PC-3 (cell line): ENCODE results near the gene DHRS1. TPM values are rescaled to one million over a fixed set of nuclear protein-coding genes. Genes with fewer than 3 reads are reported as not detected.

Experiments used
- ATAC-seq: fragments of 200-7000 bp; cut with Tn5 transposase; 2 replicates; pipeline ENCODE4 v1.9.1; 2020; ENCODE audit warnings: mild to moderate bottlenecking, moderate library complexity
- BruUV-seq: library from RNA; stranded (reverse); fragments of 400-500 nt; replicated peaks from 2 replicates; lab custom pipeline; 2021; lab: Mats Ljungman, UMichigan
- CTCF ChIA-PET: fragments of 300-600 bp; sonication (Branson Sonifier 250); formaldehyde crosslinking; loops from one replicate; lab custom pipeline; 2022; ENCODE audit warnings: antibody characterized with exemption; lab: Charles Lee
- POLR2A ChIA-PET: fragments of 300-600 bp; sonication (Branson Sonifier 250); formaldehyde crosslinking; loops from one replicate; lab custom pipeline; 2022; ENCODE audit warnings: antibody characterized with exemption; ENCODE audit not compliant: unreplicated experiment; lab: Charles Lee
- DNase-seq: peaks from one replicate; pipeline ENCODE4 v3.0.0-alpha.2; 2015
- H2AFZ ChIP-seq: fragments of 300-600 bp; sonication (generic); 2 replicates; pipeline ENCODE4 v1.6.0; 2016; ENCODE audit warnings: antibody characterized with exemption, low read length
- H3F3A ChIP-seq: fragments of 300-600 bp; sonication (generic); one replicate; pipeline ENCODE4 v1.6.0; 2017; ENCODE audit warnings: antibody characterized with exemption, low read length, control low read depth, mild to moderate bottlenecking; ENCODE audit not compliant: unreplicated experiment
- H3K27ac ChIP-seq: fragments of 300-600 bp; sonication (generic); 2 replicates; pipeline ENCODE4 v1.5.1; 2016; ENCODE audit warnings: mild to moderate bottlenecking, low read length
- H3K27me3 ChIP-seq: fragments of 300-600 bp; sonication (generic); 2 replicates; pipeline ENCODE4 v1.6.1; 2016; ENCODE audit warnings: low read length, mixed read lengths
- H3K36me3 ChIP-seq: fragments of 300-600 bp; sonication (generic); 2 replicates; pipeline ENCODE4 v1.6.1; 2016; ENCODE audit warnings: low read depth, mixed run types, low read length, mixed read lengths
- H3K4me1 ChIP-seq: fragments of 300-600 bp; sonication (generic); 2 replicates; pipeline ENCODE4 v1.5.1; 2016; ENCODE audit warnings: low read length; ENCODE audit not compliant: insufficient read depth
- H3K4me2 ChIP-seq: fragments of 300-600 bp; sonication (generic); 2 replicates; pipeline ENCODE4 v1.6.0; 2016; ENCODE audit warnings: low read length
- H3K4me3 ChIP-seq: fragments of 300-600 bp; sonication (generic); 2 replicates; pipeline ENCODE4 v1.5.1; 2016; ENCODE audit warnings: mild to moderate bottlenecking, low read length, mixed read lengths
- H3K79me2 ChIP-seq: fragments of 300-600 bp; sonication (generic); 2 replicates; pipeline ENCODE4 v1.6.1; 2017; ENCODE audit warnings: low read length, mixed read lengths
- H3K9ac ChIP-seq: fragments of 300-600 bp; sonication (generic); 2 replicates; pipeline ENCODE4 v1.6.0; 2016; ENCODE audit warnings: mild to moderate bottlenecking, low read length
- H3K9me2 ChIP-seq: fragments of 300-600 bp; sonication (generic); replicated peaks from 2 replicates; pipeline ENCODE4 v1.6.1; 2016; ENCODE audit warnings: mixed run types, low read length, mixed read lengths
- H3K9me3 ChIP-seq: fragments of 300-600 bp; sonication (generic); 2 replicates; pipeline ENCODE4 v1.6.1; 2016; ENCODE audit warnings: low read length, mixed read lengths
- H4K20me1 ChIP-seq: fragments of 300-600 bp; sonication (generic); 2 replicates; pipeline ENCODE4 v1.6.1; 2016; ENCODE audit warnings: low read length, mixed read lengths
- EZH2 ChIP-seq: fragments of 300-600 bp; sonication (generic); IDR thresholded peaks from one replicate; pipeline ENCODE4 v1.6.1; 2017; ENCODE audit warnings: antibody characterized with exemption, mild to moderate bottlenecking, low read length; ENCODE audit not compliant: unreplicated experiment
- EZH2phosphoT487 ChIP-seq: fragments of 300-600 bp; sonication (generic); IDR thresholded peaks from 2 replicates; pipeline ENCODE4 v1.6.1; 2018; ENCODE audit warnings: mild to moderate bottlenecking, antibody characterized with exemption, low read length, borderline replicate concordance
- intact Hi-C: fragments of 100-400 bp; cut with micrococcal nuclease; formaldehyde crosslinking; loops from 2 replicates; pipeline ENCODE4 v1.9.0; 2023
- total RNA-seq: library from RNA; depleted of rRNA; stranded (reverse); fragments of >200 nt; gene quantifications from 2 replicates; pipeline ENCODE4 v1.2.3, GENCODE V29; 2014
- TF ChIP-seq, protein P1 (sequence below): fragments of 300-600 bp; sonication (generic); conservative IDR thresholded peaks from 2 replicates; pipeline ENCODE4 v1.5.1; 2017; ENCODE audit warnings: antibody characterized with exemption, low read depth, mild to moderate bottlenecking, low read length

DHRS1 gene
- total RNA-seq, 1 experiment from 2014 or later, result 15.9 TPM

DNA sequence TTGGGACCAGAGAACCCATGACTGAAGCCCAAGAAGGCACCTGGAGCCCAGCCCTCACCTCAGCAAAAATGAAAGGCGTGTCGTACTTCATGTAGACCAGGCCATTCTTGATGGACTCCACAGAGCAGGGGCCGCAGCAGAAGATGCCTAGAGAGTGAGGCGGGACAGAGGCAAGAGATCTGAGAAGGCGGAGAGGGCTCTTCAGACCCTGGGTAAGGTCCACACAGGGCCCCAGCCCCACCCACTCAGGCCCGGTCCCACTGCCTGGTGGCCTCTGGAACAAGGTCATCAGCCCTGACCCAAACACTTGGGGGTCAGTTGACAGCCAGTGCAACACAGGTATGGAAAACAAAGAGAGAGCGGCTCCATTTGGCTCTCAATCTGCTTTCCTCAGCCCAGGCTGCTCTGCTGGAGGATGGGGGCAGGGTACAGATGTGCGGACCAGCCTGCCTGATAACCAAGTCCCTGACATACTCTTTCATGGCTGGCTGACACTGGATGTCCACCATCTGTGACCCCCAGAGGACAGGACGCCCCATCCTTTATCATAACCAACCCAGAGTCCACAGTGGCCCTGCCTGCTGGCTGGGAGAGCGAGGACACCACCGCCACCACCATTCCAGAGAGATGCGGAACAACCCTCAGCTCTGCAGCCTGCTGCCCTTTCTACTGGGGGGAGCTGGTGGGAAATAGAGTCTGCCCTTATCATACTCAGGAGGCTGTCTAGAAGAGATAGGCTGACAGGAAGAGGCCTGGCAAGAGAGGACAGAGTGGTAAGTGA is 43.5 kb downstream of the DHRS1 start:
- Histone ChIP-seq H3K4me1 (peaks cover 18% of the 10 kb centered on the region; the same call in 1 of the 2 replicates), H3K4me3 (no peak overlapping the region), H3K36me3 (no peaks in the 10 kb centered on the region), H3K9me3 (no peaks in the 10 kb centered on the region), H3K4me2 (no peak overlapping the region), H4K20me1 (no peaks in the 10 kb centered on the region), H3K79me2 (no peaks in the 10 kb centered on the region), H2AFZ (no peak overlapping the region), H3K9ac (no peak overlapping the region), H3K9me2 (no peaks in the 10 kb centered on the region), H3K27me3 (no peaks in the 10 kb centered on the region), H3K27ac (no peak overlapping the region), H3F3A (no peaks in the 10 kb centered on the region)
- intact Hi-C loops, result no loop called here
- ChIA-PET CTCF (no interaction called here), POLR2A (no interaction called here)
- ATAC-seq, result no peak
- TF ChIP-seq EZH2, result no peak
- TF ChIP-seq, protein P1, sequence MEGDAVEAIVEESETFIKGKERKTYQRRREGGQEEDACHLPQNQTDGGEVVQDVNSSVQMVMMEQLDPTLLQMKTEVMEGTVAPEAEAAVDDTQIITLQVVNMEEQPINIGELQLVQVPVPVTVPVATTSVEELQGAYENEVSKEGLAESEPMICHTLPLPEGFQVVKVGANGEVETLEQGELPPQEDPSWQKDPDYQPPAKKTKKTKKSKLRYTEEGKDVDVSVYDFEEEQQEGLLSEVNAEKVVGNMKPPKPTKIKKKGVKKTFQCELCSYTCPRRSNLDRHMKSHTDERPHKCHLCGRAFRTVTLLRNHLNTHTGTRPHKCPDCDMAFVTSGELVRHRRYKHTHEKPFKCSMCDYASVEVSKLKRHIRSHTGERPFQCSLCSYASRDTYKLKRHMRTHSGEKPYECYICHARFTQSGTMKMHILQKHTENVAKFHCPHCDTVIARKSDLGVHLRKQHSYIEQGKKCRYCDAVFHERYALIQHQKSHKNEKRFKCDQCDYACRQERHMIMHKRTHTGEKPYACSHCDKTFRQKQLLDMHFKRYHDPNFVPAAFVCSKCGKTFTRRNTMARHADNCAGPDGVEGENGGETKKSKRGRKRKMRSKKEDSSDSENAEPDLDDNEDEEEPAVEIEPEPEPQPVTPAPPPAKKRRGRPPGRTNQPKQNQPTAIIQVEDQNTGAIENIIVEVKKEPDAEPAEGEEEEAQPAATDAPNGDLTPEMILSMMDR, result no peak
- TF ChIP-seq EZH2phosphoT487, result no peak
- BruUV-seq, result no TSS peak
- DNase-seq, result no peak

DNA sequence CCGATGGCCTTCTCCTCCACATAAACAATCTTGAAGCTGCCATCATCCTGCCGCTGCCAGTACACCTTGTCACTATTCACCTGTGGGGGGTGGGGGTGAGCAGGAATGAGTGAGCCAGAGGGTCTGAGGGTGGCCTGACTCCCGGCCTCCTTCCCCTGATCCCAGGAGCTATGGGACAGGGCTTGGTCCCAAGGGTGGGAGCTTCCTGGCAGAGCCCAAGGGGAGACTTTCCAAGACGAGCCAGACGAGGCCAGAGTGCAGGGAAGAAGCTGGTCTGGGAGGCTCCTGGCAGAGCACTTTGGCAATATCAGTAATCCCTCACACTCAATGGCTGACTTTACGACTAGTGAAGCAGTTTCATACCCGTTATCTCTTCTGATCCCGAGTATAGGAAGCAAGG is 44.1 kb downstream of the DHRS1 start:
- ChIA-PET CTCF (no interaction called here), POLR2A (no interaction called here)
- TF ChIP-seq EZH2phosphoT487, result no peak
- TF ChIP-seq, protein P1, result no peak
- TF ChIP-seq EZH2, result no peak
- no peak for ATAC-seq
- Histone ChIP-seq H3K4me2 (no peak overlapping the region), H3K79me2 (no peaks in the 10 kb centered on the region), H3K36me3 (no peaks in the 10 kb centered on the region), H3K9me2 (no peaks in the 10 kb centered on the region), H3K9me3 (no peaks in the 10 kb centered on the region), H3K4me1 (peaks cover 18% of the 10 kb centered on the region; the same call in 1 of the 2 replicates), H3K27me3 (no peaks in the 10 kb centered on the region), H2AFZ (no peak overlapping the region), H3K4me3 (no peak overlapping the region), H4K20me1 (no peaks in the 10 kb centered on the region), H3K9ac (no peak overlapping the region), H3F3A (no peaks in the 10 kb centered on the region), H3K27ac (no peak overlapping the region)
- BruUV-seq, result no TSS peak
- no peak for DNase-seq
- intact Hi-C loops, result no loop called here

DNA sequence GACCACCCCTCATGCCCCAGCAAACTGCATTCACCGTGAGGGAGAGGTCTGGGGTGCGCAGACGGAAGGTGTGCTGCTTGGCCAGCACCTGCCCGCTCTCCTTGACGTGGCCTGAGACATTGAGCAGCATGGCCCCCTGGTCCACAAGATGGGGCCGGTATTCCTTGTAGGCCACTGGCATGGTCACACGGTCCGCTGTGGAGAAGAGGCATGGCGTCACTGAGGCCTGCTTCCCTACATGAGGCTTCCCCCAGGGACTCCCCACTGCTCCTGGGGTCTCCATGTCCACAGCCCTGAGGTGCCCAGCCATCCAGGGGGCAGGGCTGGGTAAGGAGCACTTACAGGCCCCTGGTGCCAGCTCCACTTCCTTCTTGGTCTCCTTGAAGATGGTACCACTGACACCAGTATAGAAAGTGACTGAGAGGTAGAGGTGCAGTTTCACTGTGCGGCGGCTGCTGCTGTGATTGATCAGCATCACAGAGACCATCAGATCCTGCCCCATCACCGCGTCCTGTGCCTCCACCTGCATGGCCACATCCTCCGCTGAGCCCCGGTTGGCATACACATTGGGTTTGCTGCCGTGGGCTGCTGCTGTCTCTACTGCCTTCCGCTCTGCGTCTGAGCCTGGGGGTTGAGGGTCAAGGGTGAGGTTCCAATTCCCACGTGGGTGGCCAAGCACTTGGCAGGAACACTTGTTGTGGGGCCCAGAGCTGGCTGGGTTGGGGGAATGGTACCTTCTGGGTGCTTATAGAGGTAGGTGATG is 44.8 kb downstream of the DHRS1 start:
- Histone ChIP-seq H3K27me3 (no peaks in the 10 kb centered on the region), H3K9me2 (no peaks in the 10 kb centered on the region), H3K9me3 (no peaks in the 10 kb centered on the region), H3K36me3 (no peaks in the 10 kb centered on the region), H3F3A (no peaks in the 10 kb centered on the region), H3K4me1 (peaks cover 18% of the 10 kb centered on the region; the same call in 1 of the 2 replicates), H3K4me2 (no peak overlapping the region), H3K79me2 (no peaks in the 10 kb centered on the region), H3K9ac (no peak overlapping the region), H4K20me1 (no peaks in the 10 kb centered on the region), H2AFZ (no peak overlapping the region), H3K4me3 (no peak overlapping the region), H3K27ac (no peak overlapping the region)
- ATAC-seq (no peak), DNase-seq (no peak)
- TF ChIP-seq EZH2, result no peak
- TF ChIP-seq EZH2phosphoT487, result no peak
- TF ChIP-seq, protein P1, result no peak
- CTCF ChIA-PET, result no interaction called here
- POLR2A ChIA-PET, result no interaction called here
- intact Hi-C loops, result no loop called here
- no TSS peak for BruUV-seq
